PC-9 (cell line): ENCODE results near the gene STOX2. TPM values are rescaled to one million over a fixed set of nuclear protein-coding genes. Genes with fewer than 3 reads are reported as not detected.

Experiments used
- BruUV-seq: library from RNA; stranded (reverse); fragments of 400-500 nt; replicated peaks from 2 replicates; lab custom pipeline; 2021; lab: Mats Ljungman, UMichigan
- CTCF ChIA-PET: fragments of 300-600 bp; sonication (Branson Sonifier 250); formaldehyde crosslinking; loops from one replicate; lab custom pipeline; 2022; ENCODE audit warnings: antibody characterized with exemption; lab: Charles Lee
- POLR2A ChIA-PET: fragments of 300-600 bp; sonication (Branson Sonifier 250); formaldehyde crosslinking; loops from one replicate; lab custom pipeline; 2022; ENCODE audit warnings: antibody characterized with exemption; ENCODE audit not compliant: unreplicated experiment; lab: Charles Lee
- DNase-seq, 2 experiments: peaks; one replicate each; pipeline versions ENCODE4 v3.0.0 to v3.0.0-alpha.2; 2015 to 2022; ENCODE audit warnings: mixed read lengths in 1 of 2
- H2AFZ ChIP-seq: fragments of 200-600 bp; sonication (generic); 2 replicates; pipeline ENCODE4 v1.8.1; 2017; ENCODE audit warnings: antibody characterized with exemption
- H3F3A ChIP-seq: fragments of 200-600 bp; sonication (generic); 2 replicates; pipeline ENCODE4 v1.8.1; 2017; ENCODE audit warnings: antibody characterized with exemption, mild to moderate bottlenecking, low read depth; ENCODE audit not compliant: insufficient read depth
- H3K27ac ChIP-seq: fragments of 200-600 bp; sonication (generic); 2 replicates; pipeline ENCODE4 v1.6.1; 2016; ENCODE audit warnings: mixed run types
- H3K27me3 ChIP-seq: fragments of 200-600 bp; sonication (generic); 2 replicates; pipeline ENCODE4 v1.6.1; 2016; ENCODE audit warnings: low read depth, mixed run types; ENCODE audit not compliant: insufficient read depth
- H3K36me3 ChIP-seq: fragments of 200-600 bp; sonication (generic); 2 replicates; pipeline ENCODE4 v1.6.1; 2016; ENCODE audit warnings: low read depth, mixed run types
- H3K4me1 ChIP-seq: fragments of 200-600 bp; sonication (generic); replicated peaks from 2 replicates; pipeline ENCODE4 v1.6.1; 2016; ENCODE audit warnings: mixed run types; ENCODE audit not compliant: insufficient read depth
- H3K4me2 ChIP-seq: fragments of 200-600 bp; sonication (generic); 2 replicates; pipeline ENCODE4 v1.6.1; 2017; ENCODE audit warnings: mixed run types
- H3K4me3 ChIP-seq: fragments of 200-600 bp; sonication (generic); 2 replicates; pipeline ENCODE4 v1.6.1; 2016; ENCODE audit warnings: mixed run types
- H3K79me2 ChIP-seq: fragments of 200-600 bp; sonication (generic); 2 replicates; pipeline ENCODE4 v1.6.1; 2017; ENCODE audit warnings: low read depth, mixed run types
- H3K9me2 ChIP-seq: fragments of 200-600 bp; sonication (generic); 2 replicates; pipeline ENCODE4 v1.8.1; 2017; ENCODE audit warnings: mild to moderate bottlenecking; ENCODE audit not compliant: insufficient read depth
- H3K9me3 ChIP-seq: fragments of 200-600 bp; sonication (generic); 2 replicates; pipeline ENCODE4 v1.8.1; 2016; ENCODE audit warnings: low read depth; ENCODE audit not compliant: insufficient read depth
- H4K20me1 ChIP-seq: fragments of 200-600 bp; sonication (generic); 2 replicates; pipeline ENCODE4 v1.8.1; 2017; ENCODE audit not compliant: insufficient read depth
- EZH2 ChIP-seq: fragments of 200-600 bp; sonication (generic); IDR thresholded peaks from 2 replicates; pipeline ENCODE4 v1.8.0; 2017; ENCODE audit warnings: antibody characterized with exemption, low read depth
- intact Hi-C: fragments of 100-400 bp; cut with micrococcal nuclease; formaldehyde crosslinking; loops from one replicate; pipeline ENCODE4 v1.10.0; 2022; ENCODE audit not compliant: unreplicated experiment
- total RNA-seq: library from RNA; stranded (reverse); gene quantifications from 2 replicates; pipeline ENCODE4 v1.2.3, GENCODE V29; 2021
- TF ChIP-seq, protein P1 (sequence below): fragments of 200-600 bp; sonication (generic); conservative IDR thresholded peaks from 2 replicates; pipeline ENCODE4 v1.6.1; 2017; ENCODE audit warnings: mixed run types, antibody characterized with exemption, mild to moderate bottlenecking, moderate library complexity

The STOX2 gene
- total RNA-seq, 1 experiment from 2014 or later: 4.5 TPM

DNA sequence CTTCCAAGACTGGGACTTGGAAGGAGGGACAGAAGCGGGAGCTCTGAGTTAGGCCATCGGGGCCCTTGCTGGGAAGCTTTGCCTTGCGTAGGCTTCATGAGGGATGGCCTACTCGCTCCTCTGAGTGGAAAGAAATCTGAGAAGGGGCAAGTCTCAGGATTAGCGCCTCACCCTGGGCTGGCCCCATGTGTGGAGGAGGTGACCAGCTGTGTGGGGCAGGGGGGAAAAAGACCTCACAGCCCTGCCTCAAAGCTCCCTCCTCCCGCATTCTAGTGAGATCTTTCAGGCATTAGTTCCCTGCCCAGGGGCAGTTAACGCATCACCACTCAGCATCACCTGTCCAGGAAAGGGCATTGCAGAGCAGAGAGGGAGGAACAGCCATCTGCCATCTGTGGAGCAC is 156.5 kb downstream of the STOX2 start:
- H3K9me3 ChIP-seq: no peaks in the 10 kb centered on the region
- CTCF ChIA-PET: no interaction called here
- no peak overlapping the region for H3K4me3 ChIP-seq
- no TSS peak for BruUV-seq
- no peaks in the 10 kb centered on the region for H3K4me1 ChIP-seq
- no peak for DNase-seq
- H4K20me1 ChIP-seq: no peaks in the 10 kb centered on the region
- H3F3A ChIP-seq: no peaks in the 10 kb centered on the region
- H3K79me2 ChIP-seq: no peaks in the 10 kb centered on the region
- H3K9me2 ChIP-seq: no peaks in the 10 kb centered on the region
- H3K27ac ChIP-seq: no peak overlapping the region
- H3K4me2 ChIP-seq: no peak overlapping the region
- no peak overlapping the region for H2AFZ ChIP-seq
- no peak for TF ChIP-seq EZH2
- TF ChIP-seq, protein P1, sequence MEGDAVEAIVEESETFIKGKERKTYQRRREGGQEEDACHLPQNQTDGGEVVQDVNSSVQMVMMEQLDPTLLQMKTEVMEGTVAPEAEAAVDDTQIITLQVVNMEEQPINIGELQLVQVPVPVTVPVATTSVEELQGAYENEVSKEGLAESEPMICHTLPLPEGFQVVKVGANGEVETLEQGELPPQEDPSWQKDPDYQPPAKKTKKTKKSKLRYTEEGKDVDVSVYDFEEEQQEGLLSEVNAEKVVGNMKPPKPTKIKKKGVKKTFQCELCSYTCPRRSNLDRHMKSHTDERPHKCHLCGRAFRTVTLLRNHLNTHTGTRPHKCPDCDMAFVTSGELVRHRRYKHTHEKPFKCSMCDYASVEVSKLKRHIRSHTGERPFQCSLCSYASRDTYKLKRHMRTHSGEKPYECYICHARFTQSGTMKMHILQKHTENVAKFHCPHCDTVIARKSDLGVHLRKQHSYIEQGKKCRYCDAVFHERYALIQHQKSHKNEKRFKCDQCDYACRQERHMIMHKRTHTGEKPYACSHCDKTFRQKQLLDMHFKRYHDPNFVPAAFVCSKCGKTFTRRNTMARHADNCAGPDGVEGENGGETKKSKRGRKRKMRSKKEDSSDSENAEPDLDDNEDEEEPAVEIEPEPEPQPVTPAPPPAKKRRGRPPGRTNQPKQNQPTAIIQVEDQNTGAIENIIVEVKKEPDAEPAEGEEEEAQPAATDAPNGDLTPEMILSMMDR: no peak
- intact Hi-C loops: no loop called here
- H3K36me3 ChIP-seq: no peaks in the 10 kb centered on the region
- peaks cover 12% of the 10 kb centered on the region; the same call in 1 of the 2 replicates for H3K27me3 ChIP-seq
- POLR2A ChIA-PET: interaction anchor here (0.6 kb wide), 1 partner anchor 97 kb away, joined by 4 read pairs; no protein-coding TSS in a partner anchor

DNA sequence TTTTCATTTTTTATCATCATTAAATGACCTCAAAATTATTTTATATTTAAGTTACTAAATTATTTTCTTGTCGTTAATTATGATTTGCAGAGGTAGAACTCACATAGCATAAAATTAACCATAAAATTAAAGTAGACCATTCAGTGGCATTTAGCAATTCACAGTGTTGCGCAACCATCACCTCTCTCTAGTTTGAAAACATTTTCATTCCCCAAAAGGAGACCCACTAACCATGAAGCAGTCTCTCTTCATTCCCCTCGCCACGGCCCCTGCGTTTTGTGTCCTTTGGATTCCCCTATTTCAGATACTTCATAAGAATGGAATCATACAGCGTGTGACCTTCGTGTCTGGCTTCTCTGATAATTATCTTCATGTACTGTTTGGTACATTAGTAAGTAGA is 157.7 kb downstream of the STOX2 start:
- Histone ChIP-seq H2AFZ (no peak overlapping the region), H4K20me1 (no peaks in the 10 kb centered on the region), H3K4me1 (no peaks in the 10 kb centered on the region), H3K27me3 (peaks cover 19% of the 10 kb centered on the region; the same call in 1 of the 2 replicates), H3K27ac (no peak overlapping the region), H3K36me3 (no peaks in the 10 kb centered on the region), H3K4me3 (no peak overlapping the region), H3K9me2 (no peaks in the 10 kb centered on the region), H3K9me3 (no peaks in the 10 kb centered on the region), H3K79me2 (no peaks in the 10 kb centered on the region), H3F3A (no peaks in the 10 kb centered on the region), H3K4me2 (no peak overlapping the region)
- BruUV-seq: no TSS peak
- no peak for DNase-seq
- intact Hi-C loops: no loop called here
- ChIA-PET POLR2A (no interaction called here), CTCF (no interaction called here)
- TF ChIP-seq, protein P1: no peak
- no peak for TF ChIP-seq EZH2

DNA sequence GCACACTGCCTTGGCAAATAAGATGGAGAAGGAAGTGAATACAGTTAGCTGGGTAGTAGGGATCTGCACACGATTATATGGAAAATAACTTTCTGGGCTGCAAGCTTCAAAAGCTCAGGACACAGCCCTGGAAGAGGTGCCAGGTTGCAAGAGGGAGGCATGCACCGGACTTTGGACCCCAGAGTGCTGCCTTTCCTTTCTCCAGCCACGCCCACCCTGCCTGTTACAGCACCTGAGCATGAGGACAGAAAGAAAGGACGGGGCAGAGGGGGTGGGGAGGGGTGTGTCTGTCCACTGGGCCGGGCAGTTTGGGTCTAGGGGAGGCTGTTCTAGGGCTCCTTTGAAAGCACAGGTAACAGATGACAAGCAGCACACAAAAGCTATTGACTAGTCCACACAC is 159.8 kb downstream of the STOX2 start:
- Histone ChIP-seq H3K27ac (no peak overlapping the region), H4K20me1 (no peaks in the 10 kb centered on the region), H3K4me2 (no peak overlapping the region), H2AFZ (no peak overlapping the region), H3K4me3 (no peak overlapping the region), H3K36me3 (no peaks in the 10 kb centered on the region), H3F3A (no peaks in the 10 kb centered on the region), H3K9me2 (no peaks in the 10 kb centered on the region), H3K27me3 (peaks cover 32% of the 10 kb centered on the region), H3K79me2 (no peaks in the 10 kb centered on the region), H3K4me1 (no peaks in the 10 kb centered on the region), H3K9me3 (no peaks in the 10 kb centered on the region)
- no TSS peak for BruUV-seq
- ChIA-PET POLR2A (no interaction called here), CTCF (no interaction called here)
- DNase-seq: no peak
- no peak for TF ChIP-seq EZH2
- TF ChIP-seq, protein P1: no peak
- intact Hi-C loops: no loop called here
